Prostate gland (tissue), 2 donors: ENCODE data around the gene TRPM7. TPM values are rescaled to one million over a fixed set of nuclear protein-coding genes. Genes with fewer than 3 reads are reported as not detected.

Experiments used
- DNase-seq: peaks from one replicate; pipeline ENCODE4 v3.0.0-alpha.2; 2019; ENCODE audit warnings: low spot score
- H3K27ac ChIP-seq, 2 donors: fragments of 200-600 bp; sonication (generic); 2 replicates each; pipeline ENCODE4 v1.5.1; 2017 to 2019
- H3K27me3 ChIP-seq: fragments of 200-600 bp; sonication (generic); replicated peaks from 2 replicates; pipeline ENCODE4 v1.5.1; 2019; ENCODE audit not compliant: insufficient read depth
- H3K36me3 ChIP-seq, 2 donors: fragments of 200-600 bp; sonication (generic); 1 replicate in 1 of 2; 2 replicates in 1 of 2; pipeline versions ENCODE4 v1.5.1 to v1.8.1; 2017 to 2019
- H3K4me1 ChIP-seq: fragments of 200-600 bp; sonication (generic); replicated peaks from 2 replicates; pipeline ENCODE4 v1.5.1; 2019
- H3K4me3 ChIP-seq, 2 donors: fragments of 200-600 bp; sonication (generic); 2 replicates each; pipeline ENCODE4 v1.5.1; 2017 to 2019
- H3K9me3 ChIP-seq: fragments of 200-600 bp; sonication (generic); 2 replicates; pipeline ENCODE4 v1.5.1; 2017
- CTCF ChIP-seq, 4 experiments: fragments of 200-600 bp in 2 of 4; fragments of 450-650 bp in 2 of 4; sonication (generic) in 2 of 4; IDR thresholded peaks; 1 replicate in 3 of 4; 2 replicates in 1 of 4; pipeline ENCODE4 v1.5.1; 2016 to 2019; ENCODE audit warnings: antibody characterized with exemption in 4 of 4, mild to moderate bottlenecking in 2 of 4, moderate library complexity in 2 of 4
- POLR2A ChIP-seq: fragments of 450-650 bp; IDR thresholded peaks from one replicate; pipeline ENCODE4 v1.6.1; 2016; ENCODE audit warnings: antibody characterized with exemption, mild to moderate bottlenecking
- POLR2AphosphoS5 ChIP-seq: sonication (generic); formaldehyde crosslinking; IDR thresholded peaks from one replicate; pipeline ENCODE4 v1.6.1; 2017; ENCODE audit warnings: antibody characterized with exemption
- intact Hi-C: fragments of 100-400 bp; cut with DNase I; formaldehyde crosslinking; loops from one replicate; pipeline ENCODE4 v1.14.2; 2022
- small RNA-seq, 2 donors: library from RNA; depleted of rRNA; stranded (forward); fragments of <200 nt; gene quantifications; one replicate each; pipeline ENCODE3, GENCODE V24; 2016
- total RNA-seq, 2 donors: library from RNA; depleted of rRNA; stranded (reverse); fragments of >200 nt; gene quantifications; one replicate each; pipeline ENCODE4 v1.1.0, GENCODE V29; 2016

TRPM7 gene
- total RNA-seq, 2 donors from 2014 or later: 27.0 to 32.5 TPM

GRCh38 chr15:50513001-50513400 is 173.6 kb downstream of the TRPM7 start:
- intact Hi-C loops: no loop called here
- Histone ChIP-seq H3K4me1 (no peaks in the 10 kb centered on the region), H3K27ac (no peak overlapping the region), H3K27me3 (no peaks in the 10 kb centered on the region), H3K36me3 (no peaks in the 10 kb centered on the region), H3K4me3 (no peak overlapping the region), H3K9me3 (no peaks in the 10 kb centered on the region)
- no peak for TF ChIP-seq POLR2AphosphoS5
- no peak for TF ChIP-seq POLR2A
- TF ChIP-seq CTCF (IDR thresholded peaks at IDR 0.05): no peak
- no peak for DNase-seq

Small RNA genes within 50 kb of the gene (small RNA-seq; reads per million reads assigned to genes)
- 0 reads per million in 2 donors for gene RN7SL354P

Other genes starting within 250 kb of the TRPM7 start
- 1 to 10 TPM in 1 of 2 donors, not detected in 1; 3.5 TPM for gene USP50, start 140.1 kb downstream of the TRPM7 start, total RNA-seq
- gene SPPL2A, start 78.9 kb upstream of the TRPM7 start, total RNA-seq: 100 to 1,000 TPM; 129 to 335 TPM
- gene AP4E1, start 221.9 kb upstream of the TRPM7 start, total RNA-seq: 1 to 10 TPM; 6.1 to 9.2 TPM